AG08396 (cell line): ENCODE results near the gene CPEB1.

ENCODE experiments used
- DNase-seq: peaks from one replicate; pipeline ENCODE4 v3.0.0; 2012; ENCODE audit warnings: low spot score, mixed read lengths

The CPEB1 gene

DNA sequence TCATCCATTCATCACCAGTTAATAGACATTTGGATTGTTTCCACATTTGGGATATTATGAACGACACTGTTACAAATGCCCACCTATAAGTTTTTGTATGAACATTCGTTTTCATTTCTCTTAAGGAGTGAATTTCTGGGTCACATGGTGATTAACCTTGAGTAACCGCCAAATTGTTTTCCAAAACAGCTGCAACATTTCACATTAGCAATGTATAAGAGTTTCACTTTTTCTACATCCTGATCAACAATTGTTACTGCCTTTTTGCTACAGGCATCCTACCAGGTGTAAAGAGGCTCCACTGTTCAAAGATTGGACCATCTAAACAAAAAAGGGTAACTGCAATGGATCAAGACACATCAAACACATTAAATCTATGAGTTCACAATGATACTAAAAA lies 52.0 kb downstream of the CPEB1 start:
- no peak for DNase-seq

- DNase-seq: no peak
Observed at GRCh38 chr15:82587805-82588204, 59.4 kb downstream of the CPEB1 start.

DNA sequence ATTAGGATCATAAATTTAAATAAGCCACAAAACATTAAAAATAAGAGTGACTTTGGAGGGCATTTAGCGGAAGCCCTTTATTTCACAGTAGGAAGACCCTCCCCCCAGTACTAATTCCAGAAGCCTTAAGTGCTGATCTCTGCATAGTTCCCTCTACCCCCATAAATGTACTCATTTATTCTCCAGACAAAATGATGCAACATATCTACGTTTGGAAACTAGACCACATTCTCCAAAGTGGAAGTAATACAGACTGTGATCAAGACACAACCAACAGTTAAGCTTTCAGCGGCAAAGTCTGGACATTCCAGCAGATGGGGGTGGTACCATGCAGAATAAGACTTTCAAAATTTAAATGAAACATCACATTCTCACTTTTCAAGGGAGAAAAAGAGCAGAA lies 62.1 kb downstream of the CPEB1 start:
- peak; percentile 42 for DNase-seq

DNA sequence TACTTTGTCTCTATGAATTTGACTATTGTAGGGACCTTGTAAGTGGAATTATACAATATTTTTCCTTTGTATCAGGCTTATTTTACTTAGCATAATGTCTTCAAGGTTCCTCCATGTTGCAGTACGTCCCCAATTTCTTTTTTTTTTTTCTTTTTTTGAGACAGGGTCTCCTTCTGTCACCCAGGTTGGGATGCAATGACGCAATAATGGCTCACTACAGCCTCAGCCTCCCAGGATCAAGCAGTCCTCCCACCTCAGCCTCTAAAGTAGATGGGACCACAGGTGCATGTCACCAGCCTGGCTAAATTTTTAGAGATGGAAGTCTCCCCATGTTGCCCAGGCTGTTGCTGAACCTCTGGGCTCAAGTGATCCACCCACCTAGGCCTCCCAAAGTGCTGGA lies 66.5 kb downstream of the CPEB1 start:
- DNase-seq: no peak

GRCh38 chr15:82575335-82575734 lies 71.8 kb downstream of the CPEB1 start:
- DNase-seq: no peak

- DNase-seq: no peak
Observed at GRCh38 chr15:82572986-82573385, 74.2 kb downstream of the CPEB1 start.

DNA sequence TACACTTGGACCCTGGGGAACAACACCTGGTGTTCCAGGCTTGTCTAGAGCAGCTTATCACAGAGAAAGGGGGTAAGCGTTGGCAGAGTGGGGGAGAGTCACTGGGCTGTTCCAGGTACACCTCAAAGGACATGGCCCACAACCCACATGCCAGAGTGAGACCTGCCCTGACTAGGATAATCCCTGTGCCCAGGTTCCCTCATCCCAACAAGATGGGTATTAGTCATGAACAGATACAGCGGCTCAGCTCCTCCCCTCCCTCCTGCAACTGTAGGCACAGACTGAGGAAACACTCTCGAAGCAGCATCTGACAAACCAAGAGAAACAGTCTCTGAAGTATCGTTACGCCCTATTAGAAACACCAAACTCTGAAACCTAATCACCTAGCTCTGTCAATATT lies 74.9 kb downstream of the CPEB1 start:
- peak; percentile 11 for DNase-seq

- DNase-seq: peak; percentile 86
Observed at GRCh38 chr15:82571722-82572222, 75.4 kb downstream of the CPEB1 start.

GRCh38 chr15:82570721-82571508 lies 76.2 kb downstream of the CPEB1 start:
- DNase-seq: peak; percentile 23

- DNase-seq: no peak
Observed at GRCh38 chr15:82569834-82570233, 77.3 kb downstream of the CPEB1 start.

- DNase-seq: no peak
Observed at GRCh38 chr15:82568986-82569385, 78.2 kb downstream of the CPEB1 start.

- DNase-seq: no peak
Observed at GRCh38 chr15:82567661-82568060, 79.5 kb downstream of the CPEB1 start.

- DNase-seq: no peak
Observed at GRCh38 chr15:82566690-82567089, 80.5 kb downstream of the CPEB1 start.

DNA sequence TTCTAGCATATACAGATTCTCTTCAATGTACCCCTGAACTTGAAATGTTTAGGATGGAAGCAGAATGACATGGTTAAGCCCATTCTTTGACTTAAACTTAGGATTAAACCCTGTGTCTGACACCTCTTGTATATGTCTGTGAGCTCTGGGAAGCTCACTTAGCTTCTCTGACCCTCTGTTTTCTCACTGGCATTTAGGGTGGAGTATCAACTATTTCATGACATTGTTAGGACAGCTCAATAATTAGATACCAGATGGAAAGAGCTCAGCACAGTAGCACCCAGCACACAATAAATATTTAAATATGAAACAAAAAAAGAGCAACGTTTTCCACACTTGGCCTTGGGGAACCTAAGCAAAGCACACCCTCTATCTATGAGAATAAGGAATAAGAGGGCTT lies 88.7 kb downstream of the CPEB1 start:
- DNase-seq: no peak

GRCh38 chr15:82556315-82557035 lies 90.7 kb downstream of the CPEB1 start:
- DNase-seq: no peak

- no peak for DNase-seq
Observed at GRCh38 chr15:82554849-82555248, 92.3 kb downstream of the CPEB1 start.

GRCh38 chr15:82554351-82554750 lies 92.8 kb downstream of the CPEB1 start:
- DNase-seq: no peak

- DNase-seq: no peak
Observed at GRCh38 chr15:82553846-82554245, 93.3 kb downstream of the CPEB1 start.

DNA sequence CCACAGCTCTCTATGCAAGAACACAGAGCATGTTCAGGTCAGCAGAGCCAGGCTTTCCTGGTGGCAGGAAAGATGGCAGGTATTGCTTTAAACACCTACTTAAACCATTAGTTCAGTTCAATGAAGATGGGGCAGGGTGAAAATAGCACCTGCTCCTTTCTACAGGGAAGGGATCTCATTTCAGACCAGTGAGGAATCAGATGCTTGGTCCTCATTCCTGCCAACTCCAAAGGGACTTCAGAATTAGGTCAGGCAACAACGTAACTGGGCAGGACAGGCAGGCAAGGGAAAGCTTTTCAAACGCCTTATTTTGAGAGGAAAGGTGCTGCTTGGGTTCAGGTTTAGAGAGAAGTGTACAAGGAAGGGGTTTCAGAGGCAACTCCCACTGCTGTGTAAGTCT lies 94.3 kb downstream of the CPEB1 start:
- DNase-seq: no peak

GRCh38 chr15:82551646-82552247 lies 95.4 kb downstream of the CPEB1 start:
- DNase-seq: no peak

- no peak for DNase-seq
Observed at GRCh38 chr15:82549199-82549665, 97.9 kb downstream of the CPEB1 start.

DNA sequence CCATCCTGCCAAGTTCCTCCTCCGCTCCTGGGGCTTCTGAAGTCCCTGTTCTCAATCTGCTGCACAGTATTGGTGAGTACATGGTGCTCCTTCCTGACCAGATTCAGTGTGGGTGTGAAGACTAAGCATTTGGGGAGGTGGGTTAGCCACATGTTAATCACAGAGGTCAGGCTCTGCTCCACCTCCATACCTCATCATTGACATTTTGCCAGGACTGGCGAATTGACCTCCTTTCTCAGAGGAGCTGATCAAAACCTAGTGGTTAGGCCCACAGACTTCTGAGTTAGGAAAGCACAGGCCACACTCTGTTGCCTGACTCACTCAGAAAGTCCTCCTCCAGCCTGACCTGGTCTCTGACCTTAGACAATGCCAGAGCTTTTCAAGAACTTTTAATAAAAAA lies 98.5 kb downstream of the CPEB1 start:
- DNase-seq: no peak

- DNase-seq: no peak
Observed at GRCh38 chr15:82545478-82545877, 101.7 kb downstream of the CPEB1 start.
